HepG2 (cell line): ENCODE measurements around the gene P2RY12. TPM values are rescaled to one million over a fixed set of nuclear protein-coding genes. Genes with fewer than 3 reads are reported as not detected.

Source experiments
- ATAC-seq: fragments of 200-7000 bp; cut with Tn5 transposase; 3 replicates; pipeline ENCODE4 v1.9.1; 2020; ENCODE audit warnings: mild to moderate bottlenecking, moderate library complexity
- BruUV-seq: library from RNA; stranded (reverse); fragments of 400-500 nt; replicated peaks from 2 replicates; lab custom pipeline; 2021; lab: Mats Ljungman, UMichigan
- CTCF ChIA-PET: fragments of 300-600 bp; formaldehyde crosslinking; extraction: SDS; loops from one replicate; lab custom pipeline; 2021; ENCODE audit warnings: low total read pairs, inconsistent platforms, low intra/inter-chr PET ratio; lab: Yijun Ruan, JAX
- POLR2A ChIA-PET: fragments of 350-600 bp; sonication (Branson Sonifier 250); formaldehyde crosslinking; loops from one replicate; lab custom pipeline; 2020; ENCODE audit warnings: antibody characterized with exemption, inconsistent platforms; lab: Yijun Ruan, JAX
- DNase-seq: peaks from one replicate; pipeline ENCODE4 v3.0.0-alpha.2; 2015; ENCODE audit warnings: low spot score
- FAIRE-seq: peaks from 3 replicates; lab custom pipeline; 2011; peaks lifted over from hg19 to GRCh38; lab: Jason Lieb, UNC
- H2AFZ ChIP-seq: one replicate; pipeline ENCODE4 v1.6.1; 2011; ENCODE audit warnings: low read length, inconsistent platforms
- H3K27ac ChIP-seq: fragments of 300-600 bp; 3 replicates; pipeline ENCODE4 v1.8.0; 2011; ENCODE audit warnings: mixed run types, mild to moderate bottlenecking, mixed read lengths, low read length, inconsistent platforms; ENCODE audit not compliant: insufficient read depth; ENCODE audit errors: extremely low read length
- H3K27me3 ChIP-seq, 2 experiments: fragments of 200-600 bp in 1 of 2; 2 replicates in 1 of 2; 3 replicates in 1 of 2; pipeline versions ENCODE4 v1.6.0 to v1.8.0; 2011; ENCODE audit warnings: low read length in 2 of 2, mild to moderate bottlenecking in 2 of 2, moderate library complexity in 2 of 2, inconsistent platforms in 1 of 2; ENCODE audit not compliant: insufficient read depth in 2 of 2, control insufficient read depth in 1 of 2
- H3K36me3 ChIP-seq, 2 experiments: fragments of 200-600 bp in 1 of 2; replicated peaks in 1 of 2; 2 replicates in 1 of 2; 3 replicates in 1 of 2; pipeline versions ENCODE4 v1.5.1 to v1.8.0; 2011; ENCODE audit warnings: low read length in 2 of 2, inconsistent platforms in 1 of 2; ENCODE audit not compliant: insufficient read depth in 2 of 2, control insufficient read depth in 1 of 2
- H3K4me1 ChIP-seq: 2 replicates; pipeline ENCODE4 v1.5.1; 2012; ENCODE audit warnings: low read length, inconsistent platforms; ENCODE audit not compliant: insufficient read depth
- H3K4me2 ChIP-seq: 2 replicates; pipeline ENCODE4 v1.6.0; 2011; ENCODE audit warnings: low read depth, low read length, inconsistent platforms
- H3K4me3 ChIP-seq, 3 experiments: fragments of 200-600 bp in 1 of 3; sonication (generic), shearing (Covaris generic) in 1 of 3; replicated peaks in 1 of 3; 2 replicates each; pipeline ENCODE4 v1.5.1; 2011 to 2016; ENCODE audit warnings: low read length in 3 of 3, inconsistent platforms in 2 of 3, low read depth in 2 of 3, mild to moderate bottlenecking in 2 of 3, control low read depth in 1 of 3, mixed read lengths in 1 of 3; ENCODE audit not compliant: insufficient read depth in 1 of 3
- H3K79me2 ChIP-seq: one replicate; pipeline ENCODE4 v1.6.1; 2011; ENCODE audit warnings: low read length, inconsistent platforms; ENCODE audit not compliant: insufficient read depth
- H3K9ac ChIP-seq: 2 replicates; pipeline ENCODE4 v1.6.0; 2011; ENCODE audit warnings: mild to moderate bottlenecking, low read depth, low read length, inconsistent platforms; ENCODE audit not compliant: insufficient read depth
- H3K9me3 ChIP-seq: 2 replicates; pipeline ENCODE4 v1.5.1; 2012; ENCODE audit warnings: mild to moderate bottlenecking, low read length
- H4K20me1 ChIP-seq: 2 replicates; pipeline ENCODE4 v1.6.0; 2011; ENCODE audit warnings: inconsistent platforms, mild to moderate bottlenecking, low read length, moderate library complexity; ENCODE audit not compliant: insufficient read depth
- BRD4 ChIP-seq: sonication (generic); formaldehyde crosslinking; IDR thresholded peaks from 2 replicates; pipeline ENCODE4 v1.4.0; 2020; ENCODE audit warnings: missing genetic modification reagents
- MAFG ChIP-seq: sonication (generic); formaldehyde crosslinking; IDR thresholded peaks from 2 replicates; pipeline ENCODE4 v1.5.1; 2020; ENCODE audit warnings: mild to moderate bottlenecking, missing genetic modification reagents
- TCF12 ChIP-seq, 2 experiments: fragments of 450-650 bp in 1 of 2; sonication (generic) in 1 of 2; formaldehyde crosslinking in 1 of 2; IDR thresholded peaks; 2 replicates each; pipeline versions ENCODE4 v1.6.1 to v1.8.0; 2017 to 2022; ENCODE audit warnings: antibody characterized with exemption in 1 of 2, mild to moderate bottlenecking in 1 of 2, missing genetic modification reagents in 1 of 2, moderate library complexity in 1 of 2
- TP53 ChIP-seq: sonication (generic); formaldehyde crosslinking; conservative IDR thresholded peaks from 2 replicates; pipeline ENCODE4 v1.4.0; 2020; ENCODE audit warnings: missing genetic modification reagents
- ZNF263 ChIP-seq: sonication (generic); formaldehyde crosslinking; IDR thresholded peaks from 2 replicates; pipeline ENCODE4 v1.4.0; 2020; ENCODE audit warnings: missing genetic modification reagents
- ZNF33A ChIP-seq: sonication (generic); formaldehyde crosslinking; IDR thresholded peaks from 2 replicates; pipeline ENCODE4 v1.5.1; 2020; ENCODE audit warnings: missing genetic modification reagents, mild to moderate bottlenecking, moderate library complexity, borderline replicate concordance
- WGBS: methylation state at CpG from one replicate; pipeline ENCODE4 v1.1.6; 2017; ENCODE audit warnings: low lambda C conversion rate; 5-methylcytosine and 5-hydroxymethylcytosine counted together
- in situ Hi-C: cut with HindIII; loops from 2 replicates; pipeline ENCODE4 v1.10.0; 2017; ENCODE audit warnings: low pct_unique_long_range_greater_than_20kb; ENCODE audit not compliant: extremely low pct_ligation_motif_present
- intact Hi-C: fragments of 100-400 bp; cut with micrococcal nuclease; formaldehyde crosslinking; loops from one replicate; pipeline ENCODE4 v1.10.0; 2022; ENCODE audit not compliant: unreplicated experiment
- polyA plus RNA-seq, 8 experiments: library from polyadenylated mRNA; depleted of rRNA in 3 of 8; stranded (reverse) in 7 of 8; unstranded in 1 of 8; fragments of >200 nt; fragmentation: Illumina TruSeq in 4 of 8; extraction: Trizol in 4 of 8; gene quantifications; 2 replicates each; pipeline versions ENCODE4 v1.2.1 to v1.2.3, GENCODE V29; 2011 to 2016; ENCODE audit warnings: low read depth in 4 of 8, missing spikeins in 1 of 8, mixed read lengths in 1 of 8; ENCODE audit not compliant: insufficient read depth in 1 of 8
- total RNA-seq, 5 experiments: library from RNA; depleted of rRNA; stranded (reverse); fragments of >200 nt; fragmentation: Illumina TruSeq; extraction: Trizol; gene quantifications; 2 replicates each; pipeline ENCODE4 v1.2.3, GENCODE V29; 2016; ENCODE audit warnings: low read depth in 1 of 5
- TF ChIP-seq, protein P1 (sequence below): sonication (generic); formaldehyde crosslinking; IDR thresholded peaks from 2 replicates; pipeline ENCODE4 v1.5.1; 2020; ENCODE audit warnings: missing genetic modification reagents, mild to moderate bottlenecking, borderline replicate concordance
- TF ChIP-seq, protein P2 (sequence below): sonication (generic); formaldehyde crosslinking; IDR thresholded peaks from 2 replicates; pipeline ENCODE4 v1.5.0; 2020; ENCODE audit warnings: missing genetic modification reagents
- TF ChIP-seq, protein P3 (sequence below): sonication (generic); formaldehyde crosslinking; IDR thresholded peaks from 2 replicates; pipeline ENCODE4 v1.8.0; 2022; ENCODE audit warnings: missing genetic modification reagents, low read depth, mild to moderate bottlenecking, borderline replicate concordance
- TF ChIP-seq, protein P4 (sequence below): fragments of 450-650 bp; IDR thresholded peaks from 2 replicates; pipeline ENCODE4 v1.6.1; 2017

The P2RY12 gene
- total and polyA plus RNA-seq, 2 of the 13 experiments (the other 11 are each of a cell fraction or from before 2014, with no cell fraction given) = not detected

DNA sequence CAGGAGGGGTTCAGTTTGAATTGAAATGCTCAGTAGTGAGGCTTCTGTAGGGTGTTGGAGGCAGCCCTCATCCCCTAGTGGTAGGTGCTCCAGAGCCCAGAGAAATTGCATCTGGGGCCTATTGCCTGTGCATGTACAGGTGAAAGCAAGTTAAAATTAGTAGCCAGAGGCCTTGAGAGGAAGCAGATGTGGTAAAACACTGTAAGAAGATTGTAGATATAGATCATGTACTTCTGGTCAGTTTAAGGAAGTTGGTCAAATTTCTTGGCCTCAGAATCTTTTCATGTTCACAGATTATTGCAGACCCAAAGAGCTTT is 41.7 kb upstream of the P2RY12 start:
- DNase-seq (no peak), FAIRE-seq (no peak), ATAC-seq (peak; percentile 71)
- POLR2A ChIA-PET = no interaction called here
- Histone ChIP-seq H3K9ac (no peak overlapping the region), H3K4me2 (no peak overlapping the region), H3K4me1 (peaks cover 15% of the 10 kb centered on the region), H3K36me3 (no peaks in the 10 kb centered on the region), H3K4me3 (no peak overlapping the region), H3K9me3 (no peaks in the 10 kb centered on the region), H3K27me3 (no peaks in the 10 kb centered on the region; a peak in 1 of 5 replicates), H3K27ac (no peak overlapping the region), H3K79me2 (no peaks in the 10 kb centered on the region), H2AFZ (no peak overlapping the region), H4K20me1 (no peaks in the 10 kb centered on the region)
- TF ChIP-seq BRD4 (CRISPR knock-in tag) (no peak), ZNF263 (CRISPR knock-in tag) (0 out of 2 replicates have a peak, but pooled peaks have one; percentile 57)
- CTCF ChIA-PET = no interaction called here
- in situ Hi-C loops (no loop called here), intact Hi-C loops (loop anchor here (1.0 kb wide), 1 partner anchor 13 kb away; no protein-coding TSS in a partner anchor)
- BruUV-seq = no TSS peak

DNA sequence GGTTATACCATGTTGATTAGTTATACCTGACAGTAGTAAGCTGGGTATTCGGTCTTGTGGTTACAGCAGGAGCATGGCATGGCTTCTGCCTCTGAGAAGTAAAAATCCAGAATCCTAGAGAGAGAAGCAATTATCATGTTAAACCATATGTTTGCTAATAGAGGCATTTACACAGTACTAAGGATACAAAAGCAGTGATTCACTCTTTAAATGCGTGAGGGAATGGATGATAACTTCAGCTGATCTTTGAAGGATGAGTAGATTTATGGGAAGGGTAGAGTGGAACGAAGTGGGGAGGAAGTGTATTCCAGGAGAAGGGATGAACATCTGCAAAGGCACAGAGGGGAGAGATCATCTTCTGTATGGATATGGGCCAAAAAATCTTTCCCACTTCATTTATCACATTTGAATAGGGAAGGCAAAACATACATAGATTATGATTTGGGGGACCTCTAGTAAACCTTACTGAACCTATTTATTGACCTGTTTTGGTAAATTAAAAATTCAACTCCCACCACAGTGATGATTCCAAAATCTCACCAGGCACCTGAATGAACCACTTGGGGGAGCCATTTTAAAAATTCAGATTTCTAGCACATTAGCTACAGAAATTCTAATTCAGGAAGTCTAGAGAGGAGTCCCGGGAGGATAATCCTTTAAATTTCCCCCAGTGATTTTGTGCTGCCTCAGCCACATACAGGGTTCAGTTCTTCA is 41.2 kb upstream of the P2RY12 start:
- no peak for DNase-seq
- no peak overlapping the region for H3K4me3 ChIP-seq
- peaks cover 15% of the 10 kb centered on the region for H3K4me1 ChIP-seq
- no peak for FAIRE-seq
- no peaks in the 10 kb centered on the region for H4K20me1 ChIP-seq
- H3K27me3 ChIP-seq = no peaks in the 10 kb centered on the region; a peak in 1 of 5 replicates
- H3K79me2 ChIP-seq = no peaks in the 10 kb centered on the region
- H2AFZ ChIP-seq = no peak overlapping the region
- H3K4me2 ChIP-seq = no peak overlapping the region
- H3K27ac ChIP-seq = no peak overlapping the region
- TF ChIP-seq TCF12 (IDR thresholded peaks at IDR 0.05) (no peak), TCF12 (CRISPR knock-in tag; IDR thresholded peaks at IDR 0.05) (no peak), MAFG (CRISPR knock-in tag) (no peak), TP53 (CRISPR knock-in tag) (no peak), ZNF33A (CRISPR knock-in tag) (no peak)
- TF ChIP-seq, protein P1, sequence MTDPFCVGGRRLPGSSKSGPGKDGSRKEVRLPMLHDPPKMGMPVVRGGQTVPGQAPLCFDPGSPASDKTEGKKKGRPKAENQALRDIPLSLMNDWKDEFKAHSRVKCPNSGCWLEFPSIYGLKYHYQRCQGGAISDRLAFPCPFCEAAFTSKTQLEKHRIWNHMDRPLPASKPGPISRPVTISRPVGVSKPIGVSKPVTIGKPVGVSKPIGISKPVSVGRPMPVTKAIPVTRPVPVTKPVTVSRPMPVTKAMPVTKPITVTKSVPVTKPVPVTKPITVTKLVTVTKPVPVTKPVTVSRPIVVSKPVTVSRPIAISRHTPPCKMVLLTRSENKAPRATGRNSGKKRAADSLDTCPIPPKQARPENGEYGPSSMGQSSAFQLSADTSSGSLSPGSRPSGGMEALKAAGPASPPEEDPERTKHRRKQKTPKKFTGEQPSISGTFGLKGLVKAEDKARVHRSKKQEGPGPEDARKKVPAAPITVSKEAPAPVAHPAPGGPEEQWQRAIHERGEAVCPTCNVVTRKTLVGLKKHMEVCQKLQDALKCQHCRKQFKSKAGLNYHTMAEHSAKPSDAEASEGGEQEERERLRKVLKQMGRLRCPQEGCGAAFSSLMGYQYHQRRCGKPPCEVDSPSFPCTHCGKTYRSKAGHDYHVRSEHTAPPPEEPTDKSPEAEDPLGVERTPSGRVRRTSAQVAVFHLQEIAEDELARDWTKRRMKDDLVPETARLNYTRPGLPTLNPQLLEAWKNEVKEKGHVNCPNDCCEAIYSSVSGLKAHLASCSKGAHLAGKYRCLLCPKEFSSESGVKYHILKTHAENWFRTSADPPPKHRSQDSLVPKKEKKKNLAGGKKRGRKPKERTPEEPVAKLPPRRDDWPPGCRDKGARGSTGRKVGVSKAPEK = no peak
- TF ChIP-seq, protein P2, sequence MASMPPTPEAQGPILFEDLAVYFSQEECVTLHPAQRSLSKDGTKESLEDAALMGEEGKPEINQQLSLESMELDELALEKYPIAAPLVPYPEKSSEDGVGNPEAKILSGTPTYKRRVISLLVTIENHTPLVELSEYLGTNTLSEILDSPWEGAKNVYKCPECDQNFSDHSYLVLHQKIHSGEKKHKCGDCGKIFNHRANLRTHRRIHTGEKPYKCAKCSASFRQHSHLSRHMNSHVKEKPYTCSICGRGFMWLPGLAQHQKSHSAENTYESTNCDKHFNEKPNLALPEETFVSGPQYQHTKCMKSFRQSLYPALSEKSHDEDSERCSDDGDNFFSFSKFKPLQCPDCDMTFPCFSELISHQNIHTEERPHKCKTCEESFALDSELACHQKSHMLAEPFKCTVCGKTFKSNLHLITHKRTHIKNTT = no peak
- TF ChIP-seq, protein P3, sequence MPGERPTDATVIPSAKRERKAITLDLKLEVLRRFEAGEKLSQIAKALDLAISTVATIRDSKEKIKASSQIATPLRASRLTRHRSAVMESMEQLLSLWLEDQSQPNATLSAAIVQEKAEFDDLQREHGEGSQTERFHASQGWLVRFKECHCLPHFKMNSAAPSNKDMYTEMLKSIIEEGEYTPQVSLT (CRISPR knock-in tag) = no peak
- TF ChIP-seq, protein P4, sequence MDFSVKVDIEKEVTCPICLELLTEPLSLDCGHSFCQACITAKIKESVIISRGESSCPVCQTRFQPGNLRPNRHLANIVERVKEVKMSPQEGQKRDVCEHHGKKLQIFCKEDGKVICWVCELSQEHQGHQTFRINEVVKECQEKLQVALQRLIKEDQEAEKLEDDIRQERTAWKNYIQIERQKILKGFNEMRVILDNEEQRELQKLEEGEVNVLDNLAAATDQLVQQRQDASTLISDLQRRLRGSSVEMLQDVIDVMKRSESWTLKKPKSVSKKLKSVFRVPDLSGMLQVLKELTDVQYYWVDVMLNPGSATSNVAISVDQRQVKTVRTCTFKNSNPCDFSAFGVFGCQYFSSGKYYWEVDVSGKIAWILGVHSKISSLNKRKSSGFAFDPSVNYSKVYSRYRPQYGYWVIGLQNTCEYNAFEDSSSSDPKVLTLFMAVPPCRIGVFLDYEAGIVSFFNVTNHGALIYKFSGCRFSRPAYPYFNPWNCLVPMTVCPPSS = no peak
- TF ChIP-seq, all 625 proteins: peak for 0
- ChIA-PET CTCF (no interaction called here), POLR2A (no interaction called here)
- Histone ChIP-seq H3K36me3 (no peaks in the 10 kb centered on the region), H3K9ac (no peak overlapping the region), H3K9me3 (no peaks in the 10 kb centered on the region)
- BruUV-seq = no TSS peak
- in situ Hi-C loops (no loop called here), intact Hi-C loops (loop anchor here (1.0 kb wide), 1 partner anchor 14 kb away; no protein-coding TSS in a partner anchor)
- 42% methylated on average over 4 of the region's 4 CpGs for WGBS
- ATAC-seq = no peak
